Measurements from ENCODE around the gene COPS8. TPM values are rescaled to one million over a fixed set of nuclear protein-coding genes. Genes with fewer than 3 reads are reported as not detected.

COPS8 gene
- total RNA-seq, 2 experiments from 2014 or later: 39.9 to 42.8 TPM

DNA sequence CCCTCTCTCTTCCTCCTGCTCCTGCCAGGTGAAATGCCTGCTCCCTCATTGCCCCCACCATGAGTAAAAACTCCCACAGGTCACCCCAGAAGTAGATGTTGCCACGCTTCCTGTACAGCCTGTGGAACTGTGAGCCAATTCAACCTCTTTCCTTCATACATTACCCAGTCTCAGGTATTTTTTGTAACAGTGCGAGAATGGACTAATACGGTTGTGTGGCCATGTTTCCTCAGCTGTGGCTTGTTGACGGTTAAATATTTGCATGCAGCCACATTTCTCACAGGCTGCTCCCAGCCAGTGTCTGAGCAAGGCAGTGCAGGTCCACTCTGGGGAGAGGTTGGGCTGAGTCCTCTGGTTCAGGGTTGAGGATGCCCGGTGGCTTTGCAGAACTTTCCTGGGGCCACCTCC lies 27.8 kb upstream of the COPS8 start:
- DNase-seq (no peak), ATAC-seq (ENCODE audit: low read depth) (no peak)
- no peaks in the 10 kb centered on the region for H3K9me3 Mint-ChIP-seq
- H3K36me3 Mint-ChIP-seq: no peaks in the 10 kb centered on the region
- POLR2A ChIA-PET: no interaction called here
- H3K27me3 Mint-ChIP-seq: no peaks in the 10 kb centered on the region
- H3K4me1 Mint-ChIP-seq: no peaks in the 10 kb centered on the region
- H3K27ac Mint-ChIP-seq: no peak overlapping the region
- H3K4me3 Mint-ChIP-seq: no peak overlapping the region

DNA sequence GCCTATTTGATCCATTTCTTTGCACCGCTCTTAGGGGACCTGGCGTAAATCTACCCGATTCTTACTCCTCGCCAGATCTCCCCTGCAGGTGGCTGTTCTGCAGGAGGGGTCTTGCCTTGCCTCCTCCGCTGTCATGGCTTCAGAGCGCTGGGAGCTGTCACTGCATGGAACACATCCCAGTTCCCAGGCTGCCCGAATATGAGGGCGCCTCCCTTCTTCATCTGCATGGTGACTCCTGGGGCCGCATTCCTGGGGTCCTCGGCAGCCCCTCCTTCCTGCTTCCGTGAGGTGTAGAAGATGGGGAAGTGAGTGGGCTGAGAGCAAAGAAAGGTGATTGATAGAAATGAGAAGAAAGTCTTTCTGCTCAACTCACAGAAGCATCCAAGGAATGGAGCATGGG lies 27.3 kb upstream of the COPS8 start:
- DNase-seq: no peak
- no peaks in the 10 kb centered on the region for H3K4me1 Mint-ChIP-seq
- H3K4me3 Mint-ChIP-seq: no peak overlapping the region
- ATAC-seq (ENCODE audit: low read depth): no peak
- H3K27ac Mint-ChIP-seq: no peak overlapping the region
- H3K36me3 Mint-ChIP-seq: no peaks in the 10 kb centered on the region
- POLR2A ChIA-PET: no interaction called here
- H3K9me3 Mint-ChIP-seq: no peaks in the 10 kb centered on the region
- H3K27me3 Mint-ChIP-seq: no peaks in the 10 kb centered on the region

DNA sequence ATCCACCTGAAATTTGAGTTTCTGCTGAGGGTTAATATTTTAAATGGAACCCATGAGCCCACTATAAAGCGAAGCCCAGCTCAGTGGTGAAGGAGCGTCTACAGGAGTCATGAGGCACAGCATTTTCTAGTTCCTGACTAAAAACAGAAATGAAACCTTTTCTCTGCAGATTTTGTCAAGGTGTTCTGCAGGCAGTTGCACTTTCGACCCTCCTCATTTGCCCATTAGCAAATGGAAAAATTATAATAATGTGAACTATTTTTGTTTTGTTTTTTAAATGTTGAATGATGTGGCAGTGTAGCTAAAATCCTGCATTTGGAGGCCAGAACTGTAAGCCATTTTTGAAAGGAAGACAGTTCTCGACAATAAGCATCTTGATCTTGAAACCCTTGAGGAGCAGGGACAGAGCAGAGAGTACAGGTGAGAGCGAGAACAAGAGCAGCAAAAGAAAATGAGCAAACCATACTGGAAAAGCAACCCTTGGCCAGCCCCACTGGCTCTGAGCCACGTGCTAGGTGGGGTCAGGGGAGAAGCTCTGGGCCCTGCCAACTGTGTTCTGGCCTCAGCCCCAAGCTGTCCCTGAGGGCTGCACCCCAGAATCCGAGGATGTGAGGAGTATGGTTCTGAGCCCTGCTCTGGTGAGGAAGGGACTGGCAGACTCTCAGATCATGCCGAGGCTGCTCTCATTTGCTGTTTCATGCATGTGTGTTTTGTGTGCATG lies 26.4 kb upstream of the COPS8 start:
- H3K27ac Mint-ChIP-seq: no peak overlapping the region
- ATAC-seq (ENCODE audit: low read depth) (no peak), DNase-seq (no peak)
- no peaks in the 10 kb centered on the region for H3K27me3 Mint-ChIP-seq
- no peaks in the 10 kb centered on the region for H3K4me1 Mint-ChIP-seq
- no peaks in the 10 kb centered on the region for H3K9me3 Mint-ChIP-seq
- H3K36me3 Mint-ChIP-seq: no peaks in the 10 kb centered on the region
- POLR2A ChIA-PET: no interaction called here
- no peak overlapping the region for H3K4me3 Mint-ChIP-seq

DNA sequence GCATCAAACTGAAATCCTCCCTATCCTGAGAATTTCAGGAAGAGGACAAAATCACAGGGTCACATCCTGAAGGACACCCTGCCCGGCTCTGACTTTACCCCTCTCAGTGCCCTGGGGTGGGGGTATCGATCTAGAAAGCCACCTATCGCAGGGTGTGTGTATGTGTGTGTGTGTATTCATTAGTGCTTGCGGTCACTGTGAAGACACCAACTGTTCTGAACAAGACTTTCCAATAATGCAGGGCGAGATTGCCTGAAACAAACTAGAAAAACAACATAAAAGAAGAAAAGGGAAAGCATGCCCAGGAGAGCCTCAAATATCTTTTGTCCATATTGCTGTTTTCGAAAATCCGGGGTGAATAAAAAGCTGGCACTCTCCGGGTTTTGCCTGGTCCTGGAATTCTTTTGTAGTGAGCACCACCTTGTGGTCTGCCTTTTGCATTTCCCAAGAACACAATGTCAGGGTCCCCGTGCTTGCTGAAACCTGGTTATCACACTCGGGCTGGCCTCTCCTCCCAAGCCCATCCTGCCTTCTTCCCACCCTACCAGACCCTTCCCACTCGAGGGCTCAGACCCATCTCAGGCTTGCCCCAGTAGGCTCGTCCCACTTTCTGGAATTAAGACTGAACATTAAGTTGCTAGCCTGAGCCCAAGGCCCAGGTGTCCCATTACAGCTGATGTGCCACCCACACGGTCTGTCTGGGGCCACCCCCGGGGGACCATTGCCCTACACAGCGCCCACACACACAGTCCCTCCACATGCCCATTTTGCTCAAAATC lies 25.0 kb upstream of the COPS8 start:
- no peak for ATAC-seq (ENCODE audit: low read depth)
- no peaks in the 10 kb centered on the region for H3K27me3 Mint-ChIP-seq
- H3K4me1 Mint-ChIP-seq: no peaks in the 10 kb centered on the region
- H3K36me3 Mint-ChIP-seq: no peaks in the 10 kb centered on the region
- POLR2A ChIA-PET: no interaction called here
- no peaks in the 10 kb centered on the region for H3K9me3 Mint-ChIP-seq
- no peak overlapping the region for H3K27ac Mint-ChIP-seq
- H3K4me3 Mint-ChIP-seq: no peak overlapping the region
- no peak for DNase-seq

DNA sequence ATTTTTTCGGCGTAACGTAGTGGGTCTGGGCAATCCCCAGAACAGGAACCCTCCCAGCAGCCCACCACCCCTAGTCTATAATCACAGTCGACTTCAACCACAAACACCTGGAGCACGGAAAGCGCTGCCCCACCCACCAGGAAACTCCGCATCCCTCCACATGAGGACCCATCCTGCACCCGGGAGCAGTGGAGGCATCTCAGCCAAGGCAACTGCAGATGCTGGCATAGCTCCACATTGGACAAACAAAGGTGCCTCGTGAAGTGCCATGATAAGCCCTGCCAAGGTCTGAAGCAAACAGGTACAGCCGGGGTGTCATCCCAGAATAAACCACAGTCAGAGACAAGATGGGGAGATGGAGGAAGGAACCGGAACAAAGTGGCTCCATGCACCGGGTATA lies 24.3 kb upstream of the COPS8 start:
- H3K9me3 Mint-ChIP-seq: no peaks in the 10 kb centered on the region
- H3K27me3 Mint-ChIP-seq: peaks cover 1% of the 10 kb centered on the region
- H3K36me3 Mint-ChIP-seq: no peaks in the 10 kb centered on the region
- no peak for DNase-seq
- H3K4me1 Mint-ChIP-seq: no peaks in the 10 kb centered on the region
- ATAC-seq (ENCODE audit: low read depth): no peak
- no peak overlapping the region for H3K4me3 Mint-ChIP-seq
- POLR2A ChIA-PET: no interaction called here
- no peak overlapping the region for H3K27ac Mint-ChIP-seq

DNA sequence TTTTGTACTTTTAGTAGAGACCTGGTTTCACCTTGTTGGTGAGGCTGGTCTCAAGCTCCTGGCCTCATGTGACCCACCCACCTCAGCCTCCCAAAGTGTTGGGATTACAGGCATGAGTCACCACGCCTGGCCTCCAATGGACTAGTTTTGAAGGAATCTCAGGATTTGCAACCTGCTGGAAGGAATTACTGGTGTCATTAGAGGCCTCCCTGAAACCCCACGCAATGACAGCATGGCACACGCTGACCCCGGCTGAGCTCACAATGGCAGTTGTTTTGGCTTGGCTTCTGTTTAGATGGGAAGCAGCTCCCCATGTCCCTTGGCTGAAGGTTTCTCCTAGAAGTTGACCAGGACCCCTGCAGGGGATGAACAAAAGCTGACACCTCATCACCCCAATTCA lies 23.1 kb upstream of the COPS8 start:
- Mint-ChIP-seq H3K27ac (no peak overlapping the region), H3K36me3 (no peaks in the 10 kb centered on the region), H3K4me3 (no peak overlapping the region), H3K9me3 (no peaks in the 10 kb centered on the region), H3K4me1 (no peaks in the 10 kb centered on the region), H3K27me3 (peaks cover 1% of the 10 kb centered on the region)
- ATAC-seq (ENCODE audit: low read depth) (no peak), DNase-seq (no peak)
- POLR2A ChIA-PET: no interaction called here

DNA sequence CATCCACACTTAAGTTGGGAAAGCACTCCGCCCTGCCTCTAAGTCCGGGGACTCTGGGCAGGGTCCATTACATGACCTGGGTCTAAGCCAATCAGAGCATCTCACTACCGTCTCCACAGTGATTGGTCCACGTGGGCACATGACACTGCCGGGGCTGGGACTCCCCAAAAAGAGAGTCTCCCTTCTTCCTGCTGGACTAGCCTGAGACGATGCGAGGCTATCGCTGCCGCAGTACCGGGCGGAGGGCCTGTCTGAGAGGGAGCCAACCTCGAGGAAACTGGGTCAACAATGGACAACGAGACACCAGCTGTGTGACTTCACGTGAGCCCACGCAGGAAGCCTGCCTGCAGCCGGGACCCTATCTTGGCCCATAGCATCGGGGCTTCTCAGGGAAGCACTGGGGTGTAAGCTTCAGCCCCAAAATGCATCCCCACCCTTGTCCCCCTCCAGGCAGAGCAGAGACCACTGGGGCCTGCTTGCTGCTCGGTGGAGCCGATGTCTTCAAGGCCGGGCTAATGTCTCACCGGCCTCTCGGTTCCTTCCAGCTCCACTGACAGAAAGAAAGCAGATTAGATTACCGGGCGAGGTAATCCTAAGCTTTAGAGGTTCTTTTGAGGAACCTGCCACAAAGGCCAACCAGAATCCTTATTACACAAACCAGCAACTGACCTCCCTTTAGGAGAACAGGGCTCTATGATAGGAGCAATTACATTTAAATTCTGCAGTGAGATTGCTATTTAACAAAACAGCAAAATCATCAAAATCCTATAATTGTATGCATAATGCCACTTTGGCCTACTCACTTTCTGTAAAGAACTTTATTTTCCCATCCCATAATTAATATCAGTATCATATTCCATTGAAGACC lies 21.3 kb upstream of the COPS8 start:
- Mint-ChIP-seq H3K27ac (no peak overlapping the region), H3K4me3 (no peak overlapping the region), H3K4me1 (no peaks in the 10 kb centered on the region), H3K27me3 (peaks cover 1% of the 10 kb centered on the region), H3K9me3 (no peaks in the 10 kb centered on the region), H3K36me3 (no peaks in the 10 kb centered on the region)
- DNase-seq (no peak), ATAC-seq (ENCODE audit: low read depth) (no peak)
- POLR2A ChIA-PET: no interaction called here

DNA sequence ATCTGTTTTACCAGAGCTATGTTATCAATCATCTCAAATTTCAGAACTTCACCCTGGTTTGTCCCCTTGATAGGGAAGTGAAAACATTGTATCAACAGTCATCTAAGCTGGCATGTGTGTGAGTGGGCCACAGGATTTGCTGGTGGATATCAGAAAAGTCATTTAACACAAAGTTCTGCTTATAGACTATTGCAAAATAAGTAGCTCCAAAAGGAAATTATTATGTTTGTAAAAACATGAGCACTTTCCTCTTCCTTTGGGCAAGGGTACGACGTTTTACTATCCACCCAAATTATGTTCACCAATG lies 20.7 kb upstream of the COPS8 start:
- Mint-ChIP-seq H3K27ac (no peak overlapping the region), H3K36me3 (no peaks in the 10 kb centered on the region), H3K4me1 (no peaks in the 10 kb centered on the region), H3K4me3 (no peak overlapping the region), H3K27me3 (peaks cover 1% of the 10 kb centered on the region), H3K9me3 (no peaks in the 10 kb centered on the region)
- DNase-seq (no peak), ATAC-seq (ENCODE audit: low read depth) (no peak)
- POLR2A ChIA-PET: no interaction called here

DNA sequence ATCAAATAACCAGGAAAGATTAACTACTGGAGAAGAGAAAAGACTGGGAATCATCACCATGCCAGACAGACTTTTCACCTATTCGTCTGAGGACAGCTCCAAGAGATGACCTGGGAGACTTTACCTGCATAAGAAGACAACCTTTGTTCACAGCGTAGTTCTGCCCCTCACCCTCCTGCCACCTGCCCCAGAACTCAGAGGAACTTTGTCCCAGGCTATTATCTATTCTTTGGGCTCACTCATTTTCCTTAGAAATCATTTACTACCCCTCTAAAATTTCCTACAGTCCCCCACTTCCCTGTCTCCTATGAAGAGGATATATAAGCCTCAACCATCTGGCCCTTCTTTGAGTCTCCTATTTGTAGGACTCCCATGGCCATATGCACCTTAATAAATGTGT lies 19.3 kb upstream of the COPS8 start:
- H3K4me1 Mint-ChIP-seq: no peaks in the 10 kb centered on the region
- no peak overlapping the region for H3K27ac Mint-ChIP-seq
- ATAC-seq (ENCODE audit: low read depth) (no peak), DNase-seq (no peak)
- POLR2A ChIA-PET: no interaction called here
- H3K9me3 Mint-ChIP-seq: no peaks in the 10 kb centered on the region
- no peaks in the 10 kb centered on the region for H3K36me3 Mint-ChIP-seq
- no peak overlapping the region for H3K4me3 Mint-ChIP-seq
- H3K27me3 Mint-ChIP-seq: peaks cover 1% of the 10 kb centered on the region

DNA sequence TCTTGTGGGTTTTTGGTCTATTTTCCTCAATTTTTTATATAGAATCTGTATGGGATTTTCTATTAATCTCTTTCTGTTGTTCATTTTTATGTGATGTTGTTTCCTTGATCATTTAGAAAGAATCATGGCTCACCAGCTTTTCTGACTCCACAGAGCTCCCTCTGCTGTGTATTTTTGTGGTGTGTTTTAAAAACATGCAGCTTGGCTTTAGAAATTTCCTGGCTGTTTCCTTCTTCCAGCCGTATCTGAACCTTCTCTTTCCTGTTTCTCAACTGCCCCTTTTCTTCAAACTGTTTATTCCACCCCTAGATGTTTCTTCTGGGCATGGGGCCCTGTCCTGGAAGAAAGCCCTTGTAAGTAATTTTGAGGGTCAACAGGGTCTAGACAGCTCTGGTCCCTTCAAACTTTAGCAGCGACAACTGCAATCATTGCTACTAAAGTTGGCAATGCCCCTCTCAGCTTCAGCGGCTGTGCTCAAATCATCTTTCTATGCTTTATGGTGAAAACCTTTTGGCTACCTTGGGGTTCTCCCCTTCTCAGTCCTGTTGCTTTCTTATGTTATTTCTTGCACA lies 17.6 kb upstream of the COPS8 start:
- Mint-ChIP-seq H3K4me3 (no peak overlapping the region), H3K9me3 (no peaks in the 10 kb centered on the region), H3K27ac (no peak overlapping the region), H3K4me1 (no peaks in the 10 kb centered on the region), H3K36me3 (no peaks in the 10 kb centered on the region), H3K27me3 (peaks cover 1% of the 10 kb centered on the region)
- ATAC-seq (ENCODE audit: low read depth) (no peak), DNase-seq (no peak)
- POLR2A ChIA-PET: no interaction called here

DNA sequence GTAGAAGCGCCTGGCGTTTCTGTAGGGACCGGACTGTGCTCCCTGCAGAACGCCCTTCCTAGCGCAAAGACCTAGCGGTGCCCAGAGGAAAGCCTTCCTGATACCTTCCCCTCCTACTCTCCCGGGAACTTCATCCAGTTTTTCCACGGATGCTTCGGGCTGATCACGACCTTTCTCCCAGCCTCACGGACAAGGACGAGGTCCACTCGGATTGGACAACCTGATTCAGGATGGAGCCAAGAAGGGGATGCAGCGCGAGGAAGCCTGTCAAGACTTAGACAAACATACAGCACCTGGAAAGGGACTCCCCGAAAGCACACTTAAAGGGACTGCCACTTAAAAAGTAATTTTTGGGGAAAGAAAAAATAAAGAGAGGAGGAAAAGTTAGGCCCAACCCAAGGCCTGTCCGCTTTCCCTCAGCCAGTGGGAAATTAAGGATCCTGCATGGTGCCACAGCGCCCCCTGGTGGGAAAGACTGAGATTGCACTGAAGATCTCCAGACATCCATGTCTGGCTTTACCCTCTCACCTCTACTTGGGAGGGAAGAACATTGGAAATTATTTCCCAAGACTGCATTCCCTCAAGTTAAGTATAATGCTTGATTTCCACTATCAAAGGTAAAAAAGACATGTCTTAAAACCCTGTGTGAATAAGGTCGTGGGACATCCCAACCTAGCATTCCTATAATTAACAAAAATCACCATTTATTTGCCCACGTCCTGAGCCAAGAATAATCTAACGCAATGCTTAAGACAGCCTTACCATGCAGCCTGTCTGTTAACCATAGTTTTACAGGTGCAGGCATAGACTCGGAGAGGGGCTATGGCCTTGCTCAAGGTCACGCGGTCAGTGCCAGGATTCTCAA lies 13.4 kb upstream of the COPS8 start:
- Mint-ChIP-seq H3K4me1 (no peaks in the 10 kb centered on the region), H3K4me3 (no peak overlapping the region), H3K27me3 (no peaks in the 10 kb centered on the region), H3K9me3 (no peaks in the 10 kb centered on the region), H3K27ac (no peak overlapping the region), H3K36me3 (no peaks in the 10 kb centered on the region)
- ATAC-seq (ENCODE audit: low read depth) (no peak), DNase-seq (peak; percentile 74)
- POLR2A ChIA-PET: no interaction called here

DNA sequence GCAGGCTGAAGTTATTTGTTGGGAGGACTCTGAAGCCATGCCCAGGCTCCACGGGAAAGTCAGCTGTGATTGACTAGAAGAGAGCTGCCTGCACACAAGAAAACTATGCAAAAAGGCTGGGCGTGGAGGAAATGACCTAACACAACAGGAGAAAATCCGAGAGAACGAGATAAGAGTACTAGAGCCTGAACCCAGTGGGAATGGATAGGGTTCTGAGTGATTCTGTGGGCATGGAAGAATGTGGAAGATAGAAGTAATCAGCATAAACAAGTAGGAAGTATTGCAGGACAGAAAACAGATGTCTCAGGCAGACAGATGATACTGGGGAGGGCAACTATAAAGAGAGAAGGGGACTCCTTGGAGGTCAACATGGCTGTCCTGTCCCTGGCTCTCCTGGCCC lies 12.1 kb upstream of the COPS8 start:
- DNase-seq: no peak
- no peaks in the 10 kb centered on the region for H3K27me3 Mint-ChIP-seq
- no peaks in the 10 kb centered on the region for H3K4me1 Mint-ChIP-seq
- no peak overlapping the region for H3K27ac Mint-ChIP-seq
- POLR2A ChIA-PET: no interaction called here
- no peaks in the 10 kb centered on the region for H3K9me3 Mint-ChIP-seq
- H3K4me3 Mint-ChIP-seq: no peak overlapping the region
- no peak for ATAC-seq (ENCODE audit: low read depth)
- H3K36me3 Mint-ChIP-seq: no peaks in the 10 kb centered on the region

Measured in activated naive CD8-positive, alpha-beta T cell treated with anti-CD3 and anti-CD28 coated beads, Interleukin-2, amount 10 ng/mL, durations not matched to agents 7 days and 5 days (primary cell).